Measurements from ENCODE around the gene C1QTNF1. TPM values are rescaled to one million over a fixed set of nuclear protein-coding genes. Genes with fewer than 3 reads are reported as not detected.

The C1QTNF1 gene
- total RNA-seq, 1 donor from 2014 or later = 0.26 TPM

DNA sequence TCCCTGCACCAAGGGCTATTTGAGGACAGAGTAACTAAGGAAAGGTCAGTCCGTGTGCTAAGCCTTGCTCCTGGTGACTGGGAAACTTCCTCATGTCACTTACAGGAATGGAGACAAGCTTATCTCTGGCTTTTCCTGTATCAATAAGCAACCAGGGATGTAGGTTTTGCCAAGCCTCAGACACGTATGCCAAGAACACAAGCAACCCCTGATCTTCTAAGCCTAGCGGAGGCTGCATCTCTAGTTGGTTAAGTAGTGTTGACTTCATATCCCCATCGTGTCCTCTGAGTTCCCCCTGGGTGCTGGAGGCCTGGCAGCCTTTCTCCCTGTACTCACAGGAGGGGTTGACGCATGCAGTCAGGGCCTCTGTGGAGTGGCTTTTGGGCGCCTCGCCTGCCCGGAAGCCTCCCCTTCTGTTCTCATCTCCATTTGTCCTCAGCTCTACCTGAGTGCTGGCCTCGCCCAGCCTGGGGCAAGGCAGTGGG is 1.4 kb upstream of the C1QTNF1 start:
- no peak for DNase-seq (ENCODE audit: low spot score)
- H3K4me1 Mint-ChIP-seq (ENCODE audit: unreplicated experiment) = peaks cover 6% of the 10 kb centered on the region
- H3K27me3 Mint-ChIP-seq (ENCODE audit: unreplicated experiment) = peaks cover 21% of the 10 kb centered on the region
- H3K36me3 Mint-ChIP-seq (ENCODE audit: low read depth, unreplicated experiment) = no peaks in the 10 kb centered on the region
- no peaks in the 10 kb centered on the region for H3K9me3 Mint-ChIP-seq (ENCODE audit: unreplicated experiment)
- H3K27ac Mint-ChIP-seq (ENCODE audit: unreplicated experiment) = no peak overlapping the region
- TF ChIP-seq, protein P1, sequence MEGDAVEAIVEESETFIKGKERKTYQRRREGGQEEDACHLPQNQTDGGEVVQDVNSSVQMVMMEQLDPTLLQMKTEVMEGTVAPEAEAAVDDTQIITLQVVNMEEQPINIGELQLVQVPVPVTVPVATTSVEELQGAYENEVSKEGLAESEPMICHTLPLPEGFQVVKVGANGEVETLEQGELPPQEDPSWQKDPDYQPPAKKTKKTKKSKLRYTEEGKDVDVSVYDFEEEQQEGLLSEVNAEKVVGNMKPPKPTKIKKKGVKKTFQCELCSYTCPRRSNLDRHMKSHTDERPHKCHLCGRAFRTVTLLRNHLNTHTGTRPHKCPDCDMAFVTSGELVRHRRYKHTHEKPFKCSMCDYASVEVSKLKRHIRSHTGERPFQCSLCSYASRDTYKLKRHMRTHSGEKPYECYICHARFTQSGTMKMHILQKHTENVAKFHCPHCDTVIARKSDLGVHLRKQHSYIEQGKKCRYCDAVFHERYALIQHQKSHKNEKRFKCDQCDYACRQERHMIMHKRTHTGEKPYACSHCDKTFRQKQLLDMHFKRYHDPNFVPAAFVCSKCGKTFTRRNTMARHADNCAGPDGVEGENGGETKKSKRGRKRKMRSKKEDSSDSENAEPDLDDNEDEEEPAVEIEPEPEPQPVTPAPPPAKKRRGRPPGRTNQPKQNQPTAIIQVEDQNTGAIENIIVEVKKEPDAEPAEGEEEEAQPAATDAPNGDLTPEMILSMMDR (IDR thresholded peaks at IDR 0.05; ENCODE audit: unreplicated experiment) = no peak
- H3K4me3 Mint-ChIP-seq (ENCODE audit: unreplicated experiment) = peak overlapping the region; percentile 8

DNA sequence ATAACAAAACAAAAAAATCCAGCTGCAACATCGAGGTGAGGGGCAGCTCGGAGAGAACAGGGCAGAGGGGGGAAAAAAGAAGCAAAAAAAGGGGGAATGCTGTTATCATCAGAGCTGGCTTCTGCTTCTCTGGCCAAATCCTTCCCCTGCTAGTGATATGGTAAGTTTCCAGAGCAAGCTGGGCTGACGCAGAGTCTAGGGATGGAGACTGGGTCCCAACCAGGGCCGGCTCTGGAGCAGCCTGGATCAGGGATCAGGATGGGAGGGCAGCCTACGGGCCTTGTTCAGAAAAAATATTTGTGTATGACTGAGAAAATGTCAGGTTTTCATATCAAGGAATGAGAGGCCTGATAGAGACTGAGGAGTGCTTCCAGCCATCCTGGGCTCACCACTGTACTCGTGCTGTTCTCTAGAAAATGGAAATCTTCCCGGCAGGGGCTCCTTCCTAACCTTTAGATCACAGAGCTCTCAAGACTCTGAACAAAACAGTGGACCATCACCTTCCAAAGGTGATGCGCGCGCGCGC is 726 bp upstream of the C1QTNF1 start:
- peak overlapping the region; percentile 8 for H3K4me3 Mint-ChIP-seq (ENCODE audit: unreplicated experiment)
- no peak overlapping the region for H3K27ac Mint-ChIP-seq (ENCODE audit: unreplicated experiment)
- TF ChIP-seq, protein P1 (IDR thresholded peaks at IDR 0.05; ENCODE audit: unreplicated experiment) = no peak
- H3K4me1 Mint-ChIP-seq (ENCODE audit: unreplicated experiment) = peaks cover 6% of the 10 kb centered on the region
- H3K36me3 Mint-ChIP-seq (ENCODE audit: low read depth, unreplicated experiment) = no peaks in the 10 kb centered on the region
- DNase-seq (ENCODE audit: low spot score) = no peak
- H3K9me3 Mint-ChIP-seq (ENCODE audit: unreplicated experiment) = no peaks in the 10 kb centered on the region
- H3K27me3 Mint-ChIP-seq (ENCODE audit: unreplicated experiment) = peaks cover 21% of the 10 kb centered on the region

DNA sequence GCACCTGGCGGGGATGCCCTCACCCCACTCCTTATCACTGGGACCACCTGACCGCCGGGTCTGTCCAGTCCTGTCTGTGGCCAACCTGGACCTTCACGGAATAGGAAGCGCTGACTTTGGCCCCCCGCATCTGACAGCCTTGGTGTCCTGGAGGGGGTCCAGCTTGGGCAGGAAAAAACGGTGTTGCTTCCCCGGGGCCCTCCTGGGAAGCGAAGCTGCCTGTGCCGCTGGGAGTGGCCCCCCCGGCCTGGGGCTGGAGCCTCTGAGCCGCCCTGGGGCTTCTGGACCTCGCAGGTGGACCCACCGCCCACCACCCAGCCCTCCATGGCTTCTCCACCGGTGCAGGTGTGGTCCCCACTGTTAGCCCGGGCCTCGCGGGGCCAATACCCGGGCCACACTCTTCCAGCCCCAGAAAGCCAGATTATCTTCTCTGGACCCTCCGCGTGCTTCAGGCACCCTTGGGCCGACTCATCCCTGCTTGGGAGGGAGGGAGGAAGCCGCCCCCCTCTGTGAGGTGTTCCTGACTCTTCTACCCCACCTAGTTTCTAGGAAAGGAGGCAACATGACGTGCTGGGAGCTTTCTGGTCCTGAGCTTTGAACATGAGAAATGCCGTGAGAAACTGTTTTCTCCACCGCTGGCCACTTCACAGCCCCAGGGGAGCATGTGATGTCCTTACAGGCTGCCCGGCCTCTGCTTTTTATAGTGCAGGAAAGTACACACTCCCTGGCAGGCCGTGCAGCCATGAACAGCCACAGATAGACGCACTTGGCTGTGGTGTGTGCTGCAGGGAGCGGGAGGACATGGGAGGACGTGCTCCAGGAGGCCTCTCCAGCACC is 1.1 kb downstream of the C1QTNF1 start:
- H3K9me3 Mint-ChIP-seq (ENCODE audit: unreplicated experiment) = no peaks in the 10 kb centered on the region
- H3K36me3 Mint-ChIP-seq (ENCODE audit: low read depth, unreplicated experiment) = no peaks in the 10 kb centered on the region
- H3K27me3 Mint-ChIP-seq (ENCODE audit: unreplicated experiment) = peaks cover 23% of the 10 kb centered on the region
- H3K27ac Mint-ChIP-seq (ENCODE audit: unreplicated experiment) = no peak overlapping the region
- DNase-seq (ENCODE audit: low spot score) = no peak
- TF ChIP-seq, protein P1 (IDR thresholded peaks at IDR 0.05; ENCODE audit: unreplicated experiment) = no peak
- H3K4me1 Mint-ChIP-seq (ENCODE audit: unreplicated experiment) = peaks cover 6% of the 10 kb centered on the region
- H3K4me3 Mint-ChIP-seq (ENCODE audit: unreplicated experiment) = peak overlapping the region; percentile 65

DNA sequence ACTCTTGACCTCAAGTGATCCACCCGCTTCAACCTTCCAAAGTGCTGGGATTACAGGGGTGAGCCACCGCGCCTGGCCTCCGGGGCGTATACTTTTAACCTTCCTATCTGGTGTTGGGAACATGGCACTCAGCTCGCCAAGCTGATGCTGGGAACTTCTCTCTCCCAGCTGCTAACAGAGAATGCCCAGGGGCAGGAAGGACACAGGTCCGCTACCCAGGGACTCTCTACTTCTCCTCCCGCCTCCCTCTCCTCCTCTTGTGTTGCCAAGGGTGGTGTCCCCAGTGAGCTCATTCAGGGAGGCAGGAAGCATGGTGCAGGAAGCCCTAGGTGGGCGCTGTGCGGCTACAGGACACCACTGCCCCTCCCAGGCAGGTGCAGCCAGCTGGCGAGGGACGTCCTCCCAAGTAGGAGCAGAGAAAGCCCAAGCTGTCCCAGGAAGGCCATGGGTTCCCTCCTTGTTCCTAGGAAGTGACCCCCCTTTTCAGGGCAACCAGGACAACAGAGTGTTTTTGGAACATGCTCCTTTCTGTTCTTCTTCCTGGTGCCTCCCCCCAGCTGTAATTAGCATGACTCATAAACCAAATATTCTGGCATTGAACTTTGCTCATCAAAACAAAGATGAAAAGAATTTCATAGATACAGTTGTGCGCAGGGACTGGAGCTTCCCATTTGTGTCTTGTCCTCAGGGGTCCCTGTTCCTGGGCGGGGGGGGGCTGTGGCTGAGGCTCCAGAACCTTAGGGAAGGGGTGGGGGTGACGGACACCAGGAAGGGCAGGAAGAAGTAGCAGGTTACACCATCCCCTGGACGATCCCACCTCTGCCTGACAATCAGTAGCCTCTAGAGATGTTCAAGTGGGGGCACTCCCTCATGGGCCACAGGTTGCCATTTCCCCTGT is 2.7 kb downstream of the C1QTNF1 start:
- H3K9me3 Mint-ChIP-seq (ENCODE audit: unreplicated experiment) = no peaks in the 10 kb centered on the region
- no peak overlapping the region for H3K27ac Mint-ChIP-seq (ENCODE audit: unreplicated experiment)
- H3K4me1 Mint-ChIP-seq (ENCODE audit: unreplicated experiment) = peaks cover 6% of the 10 kb centered on the region
- no peak for DNase-seq (ENCODE audit: low spot score)
- H3K27me3 Mint-ChIP-seq (ENCODE audit: unreplicated experiment) = peaks cover 22% of the 10 kb centered on the region
- H3K36me3 Mint-ChIP-seq (ENCODE audit: low read depth, unreplicated experiment) = no peaks in the 10 kb centered on the region
- H3K4me3 Mint-ChIP-seq (ENCODE audit: unreplicated experiment) = no peak overlapping the region
- TF ChIP-seq, protein P1 (IDR thresholded peaks at IDR 0.05; ENCODE audit: unreplicated experiment) = no peak
